Hematopoietic multipotent progenitor cell treated with erythropoietin and hydrocortisone succinate and interleukin-3 and kit ligand, for 17 days (in vitro differentiated cells): Measurements from ENCODE around the gene KRTAP8-1.

Experiments
- DNase-seq: peaks from one replicate; pipeline ENCODE4 v3.0.0-alpha.2; 2015; ENCODE audit warnings: low spot score

Gene KRTAP8-1

GRCh38 chr21:30813174-30813573, at the start of gene KRTAP8-1:
KRTAP8-1 (minus strand) TSS chr21:30813274; CDS start chr21:30813220, 54 bp downstream.
- DNase-seq = no peak

- DNase-seq = no peak
Measured at GRCh38 chr21:30847627-30848500, 34.8 kb upstream of the KRTAP8-1 start.

- DNase-seq = no peak
Measured at GRCh38 chr21:30842990-30843389, 29.9 kb upstream of the KRTAP8-1 start.

- no peak for DNase-seq
Measured at GRCh38 chr21:30839304-30839703, 26.2 kb upstream of the KRTAP8-1 start.

- DNase-seq = no peak
Measured at GRCh38 chr21:30838536-30838935, 25.5 kb upstream of the KRTAP8-1 start.

- no peak for DNase-seq
Measured at GRCh38 chr21:30831194-30831765, 18.2 kb upstream of the KRTAP8-1 start.

- no peak for DNase-seq
Measured at GRCh38 chr21:30829659-30830058, 16.6 kb upstream of the KRTAP8-1 start, which contains the start of gene KRTAP7-1. KRTAP7-1 (minus strand) TSS chr21:30829759; CDS start chr21:30829698, 61 bp downstream.

GRCh38 chr21:30818837-30819610, 6.0 kb upstream of the KRTAP8-1 start:
- DNase-seq = no peak

- no peak for DNase-seq
Measured at GRCh38 chr21:30800605-30801004, 12.5 kb downstream of the KRTAP8-1 start.

- no peak for DNase-seq
Measured at GRCh38 chr21:30793581-30794314, 19.3 kb downstream of the KRTAP8-1 start.

GRCh38 chr21:30779249-30779648, 33.8 kb downstream of the KRTAP8-1 start:
- no peak for DNase-seq

GRCh38 chr21:30769724-30770431, 43.2 kb downstream of the KRTAP8-1 start:
- DNase-seq = no peak
